SU-DHL-6 (cell line): ENCODE measurements around the gene MPC1.

ENCODE experiments used
- H2AFZ ChIP-seq: fragments of 200-600 bp; sonication (generic); 2 replicates; pipeline ENCODE4 v1.6.1; 2014; ENCODE audit warnings: low read depth, mild to moderate bottlenecking, moderate library complexity, mixed read lengths, antibody characterized with exemption, low read length; ENCODE audit not compliant: severe bottlenecking
- H3F3A ChIP-seq: fragments of 200-600 bp; shearing (Covaris generic); 2 replicates; pipeline ENCODE4 v1.6.0; 2016; ENCODE audit warnings: antibody characterized with exemption, mild to moderate bottlenecking; ENCODE audit not compliant: insufficient read depth
- H3K27ac ChIP-seq: fragments of 200-600 bp; sonication (generic); 2 replicates; pipeline ENCODE4 v1.5.1; 2016; ENCODE audit warnings: low read depth, mild to moderate bottlenecking, low read length, moderate library complexity, mixed read lengths
- H3K27me3 ChIP-seq: fragments of 200-600 bp; sonication (generic), shearing (Covaris generic); 2 replicates; pipeline ENCODE4 v1.6.0; 2014; ENCODE audit warnings: mild to moderate bottlenecking, low read length
- H3K36me3 ChIP-seq: fragments of 200-600 bp; sonication (generic); 2 replicates; pipeline ENCODE4 v1.6.1; 2014; ENCODE audit warnings: mild to moderate bottlenecking, low read length, mixed read lengths
- H3K4me2 ChIP-seq: fragments of 300-600, 200-600 bp; shearing (Covaris generic), sonication (generic); 2 replicates; pipeline ENCODE4 v1.6.0; 2014; ENCODE audit warnings: low read length, low read depth, mild to moderate bottlenecking; ENCODE audit not compliant: poor library complexity, severe bottlenecking
- H3K4me3 ChIP-seq: fragments of 200-600 bp; sonication (generic); 2 replicates; pipeline ENCODE4 v1.5.1; 2014; ENCODE audit warnings: antibody characterized with exemption, low read length, mild to moderate bottlenecking, mixed read lengths; ENCODE audit not compliant: insufficient read depth, poor library complexity, severe bottlenecking
- H3K79me2 ChIP-seq: fragments of 200-600 bp; sonication (generic); 2 replicates; pipeline ENCODE4 v1.6.1; 2014; ENCODE audit warnings: mild to moderate bottlenecking, low read length, moderate library complexity; ENCODE audit not compliant: insufficient read depth
- H3K9ac ChIP-seq: fragments of 200-600 bp; sonication (generic); 2 replicates; pipeline ENCODE4 v1.7.0; 2014; ENCODE audit warnings: mild to moderate bottlenecking, low read length
- H3K9me2 ChIP-seq: fragments of 200-600 bp; sonication (generic); replicated peaks from 2 replicates; pipeline ENCODE4 v1.6.1; 2014; ENCODE audit warnings: low read length; ENCODE audit not compliant: insufficient read depth
- H3K9me3 ChIP-seq: fragments of 200-600 bp; sonication (generic); 2 replicates; pipeline ENCODE4 v1.6.1; 2014; ENCODE audit warnings: low read length, mixed read lengths; ENCODE audit not compliant: insufficient read depth
- H4K20me1 ChIP-seq: fragments of 200-600 bp; sonication (generic); 2 replicates; pipeline ENCODE4 v1.6.1; 2014; ENCODE audit warnings: low read depth, mild to moderate bottlenecking, antibody characterized with exemption, low read length, moderate library complexity, mixed read lengths
- CTCF ChIP-seq: fragments of 200-600 bp; sonication (generic); IDR thresholded peaks from one replicate; pipeline ENCODE4 v1.5.1; 2017; ENCODE audit warnings: antibody characterized with exemption, mild to moderate bottlenecking, low read length, moderate library complexity; ENCODE audit not compliant: insufficient read depth, poor library complexity, severe bottlenecking
- EZH2phosphoT487 ChIP-seq: fragments of 200-600 bp; sonication (generic), shearing (Covaris generic); conservative IDR thresholded peaks from 2 replicates; pipeline ENCODE4 v1.6.1; 2018; ENCODE audit warnings: mild to moderate bottlenecking, antibody characterized with exemption, low read length, moderate library complexity, mixed read lengths

Gene MPC1

DNA sequence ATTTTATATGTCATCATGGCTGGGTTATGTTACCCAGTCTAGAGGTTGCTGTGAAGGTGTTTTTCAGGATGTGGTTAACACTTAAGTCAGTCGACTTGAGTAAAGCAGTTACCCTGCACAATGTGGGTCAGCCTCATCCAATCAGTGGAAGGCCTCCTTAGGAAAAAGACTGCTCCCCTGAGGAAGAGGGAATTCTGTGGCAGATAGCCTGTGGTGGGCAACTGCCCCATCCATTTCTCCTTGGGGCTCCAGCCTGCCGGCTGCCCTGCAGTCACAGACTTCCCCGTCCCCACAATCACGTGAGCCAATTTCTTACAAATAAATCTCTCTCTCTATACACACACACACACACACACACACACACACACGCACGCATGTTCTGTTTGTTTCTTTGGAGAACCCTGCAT is 34.5 kb upstream of the MPC1 start:
- no peaks in the 10 kb centered on the region for H3K9me3 ChIP-seq
- no peak overlapping the region for H3K4me2 ChIP-seq
- no peak overlapping the region for H3K27ac ChIP-seq
- no peaks in the 10 kb centered on the region for H3K36me3 ChIP-seq
- no peaks in the 10 kb centered on the region for H3K9me2 ChIP-seq
- H3K9ac ChIP-seq = no peak overlapping the region
- H4K20me1 ChIP-seq = no peaks in the 10 kb centered on the region
- H3K79me2 ChIP-seq = no peaks in the 10 kb centered on the region
- no peak for TF ChIP-seq CTCF
- no peak for TF ChIP-seq EZH2phosphoT487
- H3K27me3 ChIP-seq = no peaks in the 10 kb centered on the region
- no peak overlapping the region for H3K4me3 ChIP-seq
- H3F3A ChIP-seq = no peaks in the 10 kb centered on the region
- H2AFZ ChIP-seq = no peak overlapping the region

DNA sequence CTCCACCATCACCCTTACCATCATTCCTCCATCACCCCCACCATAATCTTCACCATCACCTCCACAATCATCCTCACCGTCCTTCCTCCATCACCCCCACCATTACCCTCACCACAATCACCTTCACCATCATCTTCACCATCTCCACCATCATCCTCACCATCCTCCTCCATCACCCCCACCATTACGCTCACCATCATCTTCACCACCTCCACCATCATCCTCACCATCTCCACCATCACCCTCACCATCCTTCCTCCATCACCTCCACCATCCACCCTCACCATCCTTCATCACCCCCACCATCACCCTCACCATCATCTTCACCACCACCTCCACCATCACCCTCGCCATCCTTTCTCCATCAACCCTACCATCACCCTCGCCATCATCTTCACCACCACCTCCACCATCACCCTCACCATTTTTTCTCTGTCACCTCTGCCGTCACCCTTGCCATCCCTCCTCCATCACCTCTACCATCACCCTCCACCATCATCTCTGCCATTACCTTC is 33.1 kb upstream of the MPC1 start:
- Histone ChIP-seq H3K79me2 (no peaks in the 10 kb centered on the region), H2AFZ (no peak overlapping the region), H3K9ac (no peak overlapping the region), H4K20me1 (no peaks in the 10 kb centered on the region), H3K4me2 (no peak overlapping the region), H3K4me3 (no peak overlapping the region), H3K27ac (no peak overlapping the region), H3K9me3 (no peaks in the 10 kb centered on the region), H3K9me2 (no peaks in the 10 kb centered on the region), H3K27me3 (no peaks in the 10 kb centered on the region), H3F3A (no peaks in the 10 kb centered on the region), H3K36me3 (no peaks in the 10 kb centered on the region)
- no peak for TF ChIP-seq CTCF
- TF ChIP-seq EZH2phosphoT487 = no peak

- TF ChIP-seq EZH2phosphoT487 (no peak), CTCF (no peak)
- Histone ChIP-seq H4K20me1 (no peaks in the 10 kb centered on the region), H3K27ac (no peak overlapping the region), H3K9me2 (no peaks in the 10 kb centered on the region), H2AFZ (no peak overlapping the region), H3K27me3 (no peaks in the 10 kb centered on the region), H3K9me3 (no peaks in the 10 kb centered on the region), H3K36me3 (no peaks in the 10 kb centered on the region), H3F3A (no peaks in the 10 kb centered on the region), H3K4me2 (no peak overlapping the region), H3K9ac (no peak overlapping the region), H3K4me3 (no peak overlapping the region), H3K79me2 (no peaks in the 10 kb centered on the region)
These were observed 32.6 kb upstream of the MPC1 start for GRCh38 chr6:166415306-166415705.

DNA sequence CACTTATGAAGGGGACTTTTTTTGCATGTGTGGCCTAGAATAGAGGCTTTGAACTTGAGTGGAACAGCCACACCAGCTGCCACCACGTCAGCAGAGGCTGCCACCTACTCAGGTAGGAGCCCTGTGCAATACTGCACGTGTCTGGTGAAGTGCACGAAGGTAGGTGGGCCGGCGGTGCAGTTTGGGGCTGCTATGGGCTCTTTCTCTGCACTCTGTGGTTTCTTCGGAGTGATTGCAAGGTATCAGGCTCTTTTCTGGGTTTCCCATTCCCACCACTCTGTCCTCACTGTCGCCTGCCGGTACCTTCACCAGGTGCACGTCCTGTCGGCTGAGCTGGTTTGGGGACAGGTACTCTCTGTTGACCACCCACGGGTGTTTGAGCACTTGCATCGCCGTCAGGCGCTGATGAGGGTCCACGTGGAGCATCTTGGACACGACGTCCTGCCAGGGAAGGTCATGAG is 30.8 kb upstream of the MPC1 start:
- no peaks in the 10 kb centered on the region for H3F3A ChIP-seq
- H3K9me2 ChIP-seq = no peaks in the 10 kb centered on the region
- H3K27me3 ChIP-seq = no peaks in the 10 kb centered on the region
- no peak for TF ChIP-seq EZH2phosphoT487
- TF ChIP-seq CTCF = no peak
- H3K9ac ChIP-seq = no peak overlapping the region
- H3K4me2 ChIP-seq = no peak overlapping the region
- no peaks in the 10 kb centered on the region for H3K79me2 ChIP-seq
- no peak overlapping the region for H3K27ac ChIP-seq
- H2AFZ ChIP-seq = no peak overlapping the region
- H4K20me1 ChIP-seq = no peaks in the 10 kb centered on the region
- H3K36me3 ChIP-seq = no peaks in the 10 kb centered on the region
- no peak overlapping the region for H3K4me3 ChIP-seq
- H3K9me3 ChIP-seq = no peaks in the 10 kb centered on the region
